Hematopoietic multipotent progenitor cell (in vitro differentiated cells): ENCODE measurements around the gene EDA. TPM values are rescaled to one million over a fixed set of nuclear protein-coding genes. Genes with fewer than 3 reads are reported as not detected.

Experiments used
- DNase-seq, 3 donors: peaks; one replicate each; pipeline ENCODE4 v3.0.0-alpha.2; 2011 to 2015; ENCODE audit warnings: low read depth in 2 of 3, low spot score in 2 of 3
- total RNA-seq: library from RNA; depleted of rRNA; stranded (reverse); fragments of >200 nt; gene quantifications from one replicate; pipeline ENCODE4 v1.2.3, GENCODE V29; 2012

The EDA gene
- total RNA-seq, 1 donor, result under 0.01 TPM

GRCh38 chrX:70022616-70023015 lies 406.7 kb downstream of the EDA start:
- DNase-seq, result no peak

DNA sequence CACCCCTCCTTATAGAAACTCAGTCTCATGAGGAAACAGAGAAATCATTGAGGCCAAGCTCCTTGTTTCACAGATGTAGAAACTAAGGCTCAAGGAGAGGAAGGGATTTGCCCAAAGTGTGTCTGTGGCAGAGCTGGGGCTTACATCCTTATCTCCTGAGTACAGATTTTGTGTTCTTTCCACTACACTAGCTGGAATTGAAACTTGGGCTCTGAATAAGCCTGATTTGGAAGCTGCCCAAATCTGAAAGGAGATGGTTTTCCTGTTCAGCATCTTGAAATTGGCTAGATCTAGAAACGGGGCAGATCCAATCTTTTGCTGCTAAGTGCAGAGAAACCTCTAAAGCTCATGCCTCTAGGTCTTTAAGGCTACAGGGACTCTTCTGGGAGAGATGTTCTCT lies 409.6 kb downstream of the EDA start:
- DNase-seq, result peak in 1 of 3 donors; percentile 1

- DNase-seq, result no peak
Measured at GRCh38 chrX:70026112-70026850, 410.4 kb downstream of the EDA start.

DNA sequence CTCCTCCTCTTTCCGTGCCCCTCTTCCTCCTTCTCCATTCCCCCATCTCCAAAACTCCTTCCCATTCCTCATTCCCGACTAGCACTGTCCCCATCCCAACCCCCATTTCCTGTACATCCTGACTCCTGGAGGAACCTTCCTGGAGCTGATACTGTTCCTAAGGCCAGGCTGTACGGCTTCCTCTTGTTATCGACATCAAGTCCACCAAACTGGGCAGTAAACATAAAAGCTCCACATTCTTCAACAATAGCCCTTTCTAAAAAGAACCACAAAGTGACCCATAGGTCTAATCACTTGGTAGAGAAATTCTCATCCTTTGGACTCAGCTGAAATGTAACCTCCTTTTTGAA lies 410.9 kb downstream of the EDA start:
- no peak for DNase-seq

DNA sequence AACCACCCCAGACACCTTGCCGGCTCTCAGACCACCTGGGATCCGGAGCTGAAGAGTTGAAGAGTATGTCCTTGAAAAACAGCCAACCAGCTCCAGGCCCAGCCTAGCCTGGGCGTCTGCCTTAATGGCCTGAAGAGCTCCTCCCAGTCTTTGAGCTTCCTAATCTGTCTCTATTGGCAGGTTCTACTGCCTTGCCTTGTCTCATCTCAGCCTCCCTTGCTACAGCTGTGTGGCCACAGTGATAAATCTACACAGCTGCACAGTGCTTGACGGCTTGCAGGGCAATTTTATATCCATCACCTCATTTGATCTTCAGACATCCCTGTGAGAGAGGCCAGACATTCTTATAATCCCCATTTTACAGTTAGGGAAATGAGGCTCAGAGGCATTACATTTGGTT lies 413.9 kb downstream of the EDA start:
- DNase-seq, result no peak

DNA sequence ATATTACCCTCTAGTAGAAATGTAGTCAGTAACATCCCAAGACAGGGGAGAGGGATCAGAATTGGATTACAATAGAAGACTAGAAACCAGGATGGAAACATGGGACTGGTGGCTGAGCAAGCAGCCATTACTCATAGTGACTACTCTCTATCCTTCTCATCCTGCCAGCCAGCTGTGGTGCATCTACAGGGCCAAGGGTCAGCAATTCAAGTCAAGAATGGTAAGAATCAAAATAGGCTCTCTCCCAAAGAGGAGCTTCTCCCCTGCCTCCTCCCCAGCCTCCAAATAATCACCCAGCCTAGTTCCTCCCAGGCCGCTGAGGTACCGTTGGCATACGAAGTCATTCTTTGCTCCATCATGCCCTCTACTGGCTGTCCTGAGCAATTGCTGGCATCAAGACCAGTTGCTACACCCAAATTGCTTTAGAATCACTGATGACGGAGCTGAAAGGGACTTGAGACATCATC lies 414.4 kb downstream of the EDA start:
- peak; percentile 13 to 68 (median 24) for DNase-seq

DNA sequence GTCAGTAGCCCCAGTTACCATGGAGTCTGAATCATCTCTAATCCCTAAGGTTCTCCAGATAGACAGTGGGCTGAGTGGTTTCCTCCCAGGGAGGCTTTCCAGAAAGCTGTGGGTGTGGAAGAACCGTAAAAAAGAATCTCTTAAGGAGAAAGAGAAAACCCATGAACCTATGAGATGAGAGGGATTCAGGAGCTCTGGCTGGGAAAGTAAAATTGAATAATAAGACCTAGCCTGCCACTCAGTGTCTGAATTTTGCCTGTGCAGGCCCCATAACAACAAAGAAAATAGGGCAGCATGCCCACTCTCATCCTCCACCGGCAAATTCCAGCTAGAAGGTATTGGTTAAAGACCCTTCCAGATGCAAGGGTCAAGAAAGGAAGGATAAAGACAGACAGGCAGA lies 416.9 kb downstream of the EDA start:
- DNase-seq, result no peak

DNA sequence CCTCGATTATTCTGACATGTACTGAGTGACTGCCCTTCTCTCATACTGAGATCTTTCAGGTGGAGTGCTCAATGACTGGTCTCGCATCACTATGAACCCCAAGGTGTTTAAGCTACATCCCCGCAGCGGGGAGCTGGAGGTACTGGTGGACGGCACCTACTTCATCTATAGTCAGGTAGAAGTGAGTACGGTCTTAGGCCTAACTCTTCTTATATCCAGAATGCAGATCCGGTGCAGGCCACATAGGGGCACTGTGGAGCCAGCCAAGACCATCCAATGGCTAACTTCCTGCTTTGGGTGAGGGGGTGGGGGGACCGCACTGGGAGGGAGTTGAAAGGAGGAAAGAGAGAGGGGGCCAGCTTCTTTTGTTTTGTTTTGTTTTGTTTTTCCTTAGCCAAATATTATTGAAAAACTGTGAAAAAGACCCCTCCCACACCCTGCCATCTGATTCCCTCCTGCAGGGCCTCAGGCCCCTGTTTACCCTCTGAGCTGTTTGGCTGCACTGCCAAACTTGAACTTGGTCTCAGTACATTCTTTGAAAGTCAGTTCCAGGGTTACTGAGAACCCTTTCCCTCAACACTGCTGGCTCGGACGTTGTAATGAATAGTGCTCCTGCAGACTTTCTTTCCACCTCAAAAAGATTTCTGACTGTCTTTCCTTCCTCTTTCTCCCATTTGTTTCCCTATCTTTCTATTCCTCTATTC lies 417.6 kb downstream of the EDA start:
- DNase-seq, result peak in 2 of 3 donors; percentile 21 to 56

- DNase-seq, result no peak
Measured at GRCh38 chrX:70034646-70035045, 418.7 kb downstream of the EDA start.

DNA sequence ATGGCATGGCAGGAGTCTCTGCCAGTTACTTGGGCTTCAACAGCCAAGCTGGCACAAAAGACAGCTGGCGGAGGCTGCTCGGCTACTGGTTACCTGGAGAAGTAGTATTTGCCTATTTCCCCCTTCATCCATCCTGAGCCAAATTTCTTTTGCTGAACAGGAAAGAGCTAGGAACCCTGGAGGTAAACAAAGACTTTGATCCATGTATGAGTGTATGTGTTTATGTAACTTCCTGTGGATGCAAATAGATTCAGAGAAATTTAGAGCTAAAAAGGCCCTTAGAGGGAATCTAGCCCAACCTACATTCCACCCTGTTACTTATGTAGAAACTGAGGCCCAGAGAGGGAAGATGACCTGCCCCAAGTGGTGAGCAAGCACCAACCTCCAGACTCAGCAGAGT lies 422.6 kb downstream of the EDA start:
- no peak for DNase-seq

DNA sequence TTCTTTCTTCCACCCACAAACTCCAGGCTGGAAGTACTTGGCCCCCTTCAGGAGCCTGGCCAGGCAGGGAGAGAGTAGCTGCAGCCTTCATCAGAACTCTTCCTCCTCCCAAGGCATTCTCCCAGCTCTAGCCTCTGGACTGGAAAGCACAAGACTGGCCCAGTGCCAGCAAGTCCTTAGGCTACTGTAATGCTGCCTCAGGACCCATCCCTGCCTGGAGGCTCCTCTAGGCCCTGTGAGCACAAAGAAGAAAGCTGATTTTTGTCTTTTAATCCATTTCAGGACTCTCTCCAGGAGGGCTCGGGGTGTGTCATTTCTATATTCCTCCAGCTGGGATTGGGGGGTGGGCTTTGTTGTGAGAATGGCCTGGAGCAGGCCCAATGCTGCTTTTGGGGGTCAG lies 423.0 kb downstream of the EDA start:
- no peak for DNase-seq

DNA sequence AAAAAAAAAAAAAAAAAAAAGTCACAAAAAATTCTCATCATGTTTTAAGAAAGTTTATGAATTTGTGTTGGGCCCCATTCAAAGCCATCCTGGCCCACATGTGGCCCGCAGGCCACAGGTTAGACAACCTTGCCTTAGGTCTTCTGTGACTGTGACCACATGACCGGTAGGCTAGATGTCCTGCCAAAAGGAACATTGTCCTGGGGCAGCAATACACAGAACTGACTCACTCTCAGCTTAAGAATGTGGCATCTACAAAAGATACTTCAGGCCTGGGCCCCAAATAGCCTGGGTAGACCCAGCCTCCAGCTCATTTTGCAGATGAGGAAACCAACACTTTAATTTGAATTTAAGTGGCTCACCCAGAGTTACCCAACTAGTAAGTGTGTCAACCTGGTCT lies 423.8 kb downstream of the EDA start:
- DNase-seq, result no peak

GRCh38 chrX:70041993-70042392 lies 426.1 kb downstream of the EDA start:
- no peak for DNase-seq

GRCh38 chrX:70042399-70043371 lies 426.8 kb downstream of the EDA start:
- DNase-seq, result no peak

GRCh38 chrX:70043685-70044084 lies 427.8 kb downstream of the EDA start:
- DNase-seq, result no peak

DNA sequence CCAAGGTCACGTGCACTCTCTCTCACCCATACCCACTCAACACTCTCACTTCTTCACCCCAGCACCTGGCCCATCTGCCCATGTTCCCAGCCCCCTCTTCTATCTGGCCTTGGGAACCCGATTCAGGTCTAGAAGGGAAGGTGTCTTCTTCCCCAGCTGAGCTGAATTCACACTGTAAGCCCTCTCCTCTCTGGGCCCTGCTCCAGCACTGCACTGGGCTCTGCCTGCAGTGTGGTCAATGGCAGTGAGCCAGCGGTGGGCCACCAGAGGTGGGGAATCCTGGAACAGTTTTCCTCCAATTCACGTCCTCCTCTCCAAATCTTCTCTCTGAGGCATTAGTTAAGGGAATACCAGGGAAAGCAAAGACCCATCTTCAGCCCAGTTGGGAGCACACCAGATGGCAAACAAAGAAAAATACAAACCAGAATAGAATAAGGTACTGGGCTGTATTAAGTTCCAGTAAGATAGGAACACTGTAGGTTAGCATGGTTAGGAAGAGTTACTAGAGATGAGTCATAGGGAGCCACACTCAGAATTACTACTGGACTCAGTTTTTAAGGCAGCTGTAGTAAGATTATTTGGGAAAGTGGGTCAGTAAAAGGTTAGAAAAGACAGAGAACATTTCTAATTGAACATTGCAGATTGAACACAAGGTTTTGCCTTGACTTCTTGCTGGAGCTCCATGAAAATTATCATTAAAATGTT lies 428.8 kb downstream of the EDA start:
- no peak for DNase-seq

DNA sequence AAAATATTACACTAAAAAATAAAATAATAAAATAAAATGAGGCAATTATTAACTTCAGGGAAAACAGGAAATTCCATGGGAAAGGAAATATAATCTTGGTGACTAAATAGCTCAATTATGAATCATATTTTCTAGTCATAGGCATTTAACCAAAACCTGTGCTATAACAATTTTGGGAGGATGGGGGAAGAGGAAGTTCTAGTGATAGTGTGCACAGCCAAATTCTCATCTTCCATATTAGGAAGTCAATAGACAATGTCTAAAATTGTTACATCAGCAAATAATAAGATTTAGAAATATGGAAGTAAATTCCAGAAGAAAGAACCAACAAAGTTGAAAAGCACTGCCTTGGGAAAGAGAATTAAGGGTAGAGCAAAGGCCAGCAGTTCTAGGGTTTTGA lies 431.1 kb downstream of the EDA start:
- no peak for DNase-seq

- DNase-seq, result no peak
Measured at GRCh38 chrX:70049406-70049805, 433.5 kb downstream of the EDA start.

- DNase-seq, result no peak
Measured at GRCh38 chrX:70049925-70050324, 434.0 kb downstream of the EDA start, which contains the start of gene AWAT2. Gene AWAT2, minus strand, starts transcription at chrX:70049938. Its CDS starts 6 bp downstream, at chrX:70049932.

DNA sequence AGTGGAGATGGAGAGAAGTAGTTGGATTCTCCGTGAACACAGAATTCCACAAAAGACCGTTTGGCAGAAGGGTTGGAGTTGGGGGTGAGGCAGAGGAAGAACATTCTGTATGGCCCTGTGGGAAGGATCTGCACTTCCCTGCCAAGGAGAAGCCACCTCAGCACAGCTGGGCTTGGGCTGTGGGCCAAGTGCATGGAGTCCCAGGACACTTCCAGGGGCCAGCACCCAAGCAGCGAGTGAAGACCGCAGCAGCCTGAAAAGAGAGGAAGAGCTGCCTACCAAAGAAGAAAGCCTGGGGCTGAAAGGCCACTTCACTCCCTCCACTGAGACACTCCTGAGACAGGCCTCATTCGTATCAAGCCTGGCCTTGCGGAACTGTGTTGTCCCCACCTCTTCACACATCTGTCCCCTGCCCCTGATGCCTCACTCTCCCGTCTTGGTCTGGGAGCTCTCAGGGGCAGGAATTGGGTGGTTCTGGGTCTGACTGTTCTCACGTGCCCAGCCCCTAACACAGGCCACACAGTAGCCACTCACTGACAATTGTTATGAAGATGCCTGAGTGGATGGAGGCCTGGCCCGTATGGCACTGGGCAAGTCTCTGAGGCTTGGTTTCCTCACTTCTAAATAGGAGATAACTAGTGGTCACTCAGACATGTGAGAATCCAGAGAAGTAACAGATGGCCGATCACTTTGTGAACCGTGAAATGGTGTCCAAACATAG lies 437.1 kb downstream of the EDA start:
- DNase-seq, result no peak
